Uterus (tissue), 2 donors: ENCODE measurements around the gene RBM4B.

Source experiments
- CTCF ChIP-seq, 4 experiments: fragments of 200-600 bp in 2 of 4; fragments of 450-650 bp in 2 of 4; sonication (generic) in 2 of 4; IDR thresholded peaks; one replicate each; pipeline ENCODE4 v1.5.1; 2016 to 2019; ENCODE audit warnings: antibody characterized with exemption in 4 of 4, mild to moderate bottlenecking in 2 of 4, moderate library complexity in 1 of 4
- POLR2A ChIP-seq, 2 donors: fragments of 450-650 bp; IDR thresholded peaks; one replicate each; pipeline ENCODE4 v1.6.1; 2016; ENCODE audit warnings: antibody characterized with exemption in 2 of 2, mild to moderate bottlenecking in 1 of 2, moderate library complexity in 1 of 2

- TF ChIP-seq POLR2A (IDR thresholded peaks at IDR 0.05) (no peak), CTCF (IDR thresholded peaks at IDR 0.05) (no peak)
Measured at GRCh38 chr11:66624450-66624849, 53.2 kb downstream of the RBM4B start.
